BE2C (cell line): ENCODE measurements around the gene KIAA1614.

Experiments
- DNase-seq: peaks from one replicate; pipeline ENCODE4 v3.0.0-alpha.2; 2020
- H3K27me3 ChIP-seq: fragments of 250-450 bp; sonication (Bioruptor Pico); 2 replicates; pipeline ENCODE4 v1.5.1; 2020; ENCODE audit warnings: mild to moderate bottlenecking
- H3K36me3 ChIP-seq: fragments of 250-450 bp; sonication (Bioruptor Pico); 2 replicates; pipeline ENCODE4 v1.5.1; 2020; ENCODE audit warnings: mild to moderate bottlenecking
- H3K4me1 ChIP-seq: fragments of 250-450 bp; sonication (Bioruptor Pico); 2 replicates; pipeline ENCODE4 v1.5.1; 2020
- H3K4me3 ChIP-seq: 2 replicates; pipeline ENCODE4 v1.5.1; 2011; ENCODE audit warnings: low read depth, low read length
- H3K9me3 ChIP-seq: fragments of 250-450 bp; sonication (Bioruptor Pico); 2 replicates; pipeline ENCODE4 v1.5.1; 2020
- CTCF ChIP-seq: IDR thresholded peaks from 2 replicates; pipeline ENCODE4 v1.5.1; 2012; ENCODE audit warnings: mild to moderate bottlenecking, low read depth, low read length

Gene KIAA1614

DNA sequence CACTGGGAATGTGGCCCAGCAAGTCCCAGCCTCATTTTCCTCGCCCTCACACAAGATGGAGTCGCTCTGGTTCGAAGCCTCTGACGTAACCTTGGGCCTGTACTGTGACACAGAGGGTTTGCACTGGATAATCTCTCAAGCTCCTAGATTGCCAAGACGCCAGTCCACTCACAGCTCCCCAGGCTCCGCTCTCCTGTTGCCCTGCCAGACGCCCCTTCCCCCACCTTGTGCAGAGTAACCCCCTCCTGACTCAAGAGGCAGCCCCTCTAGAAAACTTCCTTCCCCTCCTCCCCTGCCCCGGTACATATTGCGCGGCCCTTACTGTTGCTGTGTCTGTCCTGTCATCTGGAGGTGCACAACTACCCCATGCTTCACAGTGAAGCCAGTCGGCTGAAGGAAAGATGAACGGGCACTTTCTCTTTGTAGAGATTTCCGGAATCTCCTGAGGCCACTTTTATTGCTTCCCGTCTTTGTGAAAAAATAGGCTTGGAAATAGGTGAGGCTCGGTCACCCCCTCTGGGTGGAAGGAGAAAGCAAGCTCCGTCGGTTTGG, 981 bp upstream of the KIAA1614 start:
- Histone ChIP-seq H3K4me3 (no peak overlapping the region), H3K4me1 (no peaks in the 10 kb centered on the region), H3K36me3 (no peaks in the 10 kb centered on the region), H3K27me3 (no peaks in the 10 kb centered on the region), H3K9me3 (no peaks in the 10 kb centered on the region)
- no peak for DNase-seq
- TF ChIP-seq CTCF: no peak

DNA sequence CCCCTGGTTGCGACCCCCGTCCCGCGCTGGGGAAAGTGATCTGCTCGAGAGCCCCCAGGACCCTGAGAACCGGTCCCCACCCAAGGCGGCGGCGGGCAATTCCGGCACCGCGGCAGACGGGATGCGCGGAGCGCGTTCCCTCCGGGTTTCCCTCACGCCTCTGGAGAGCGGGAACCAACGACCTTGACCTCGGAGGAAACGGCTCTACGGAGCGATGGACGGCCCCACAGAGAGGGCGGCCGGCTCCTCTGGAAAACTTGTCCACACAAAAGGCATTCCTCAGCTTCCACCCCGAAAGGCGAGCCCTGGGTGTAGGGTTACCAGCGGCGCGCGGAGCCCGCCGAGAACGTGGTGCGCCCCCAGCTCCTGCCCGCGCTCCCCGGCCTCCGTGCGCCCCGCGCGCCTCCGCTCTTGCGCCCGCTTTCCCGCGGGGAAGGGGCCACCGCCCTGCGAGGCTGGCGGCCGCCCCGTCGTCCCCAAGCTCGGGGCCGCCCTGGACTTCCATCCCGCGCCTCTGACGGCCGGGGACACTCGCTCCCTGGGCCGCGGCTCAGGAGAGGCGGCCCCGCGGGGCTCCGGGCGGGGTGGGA, 391 bp upstream of the KIAA1614 start:
- no peaks in the 10 kb centered on the region for H3K4me1 ChIP-seq
- no peaks in the 10 kb centered on the region for H3K9me3 ChIP-seq
- H3K4me3 ChIP-seq: no peak overlapping the region
- H3K36me3 ChIP-seq: no peaks in the 10 kb centered on the region
- no peak for DNase-seq
- no peak for TF ChIP-seq CTCF
- H3K27me3 ChIP-seq: no peaks in the 10 kb centered on the region

GRCh38 chr1:180915426-180915965, 2.8 kb downstream of the KIAA1614 start:
- no peaks in the 10 kb centered on the region for H3K36me3 ChIP-seq
- no peaks in the 10 kb centered on the region; the same call in 1 of the 2 replicates for H3K4me1 ChIP-seq
- no peak for DNase-seq
- H3K27me3 ChIP-seq: no peaks in the 10 kb centered on the region
- TF ChIP-seq CTCF: no peak
- H3K9me3 ChIP-seq: no peaks in the 10 kb centered on the region
- H3K4me3 ChIP-seq: no peak overlapping the region

DNA sequence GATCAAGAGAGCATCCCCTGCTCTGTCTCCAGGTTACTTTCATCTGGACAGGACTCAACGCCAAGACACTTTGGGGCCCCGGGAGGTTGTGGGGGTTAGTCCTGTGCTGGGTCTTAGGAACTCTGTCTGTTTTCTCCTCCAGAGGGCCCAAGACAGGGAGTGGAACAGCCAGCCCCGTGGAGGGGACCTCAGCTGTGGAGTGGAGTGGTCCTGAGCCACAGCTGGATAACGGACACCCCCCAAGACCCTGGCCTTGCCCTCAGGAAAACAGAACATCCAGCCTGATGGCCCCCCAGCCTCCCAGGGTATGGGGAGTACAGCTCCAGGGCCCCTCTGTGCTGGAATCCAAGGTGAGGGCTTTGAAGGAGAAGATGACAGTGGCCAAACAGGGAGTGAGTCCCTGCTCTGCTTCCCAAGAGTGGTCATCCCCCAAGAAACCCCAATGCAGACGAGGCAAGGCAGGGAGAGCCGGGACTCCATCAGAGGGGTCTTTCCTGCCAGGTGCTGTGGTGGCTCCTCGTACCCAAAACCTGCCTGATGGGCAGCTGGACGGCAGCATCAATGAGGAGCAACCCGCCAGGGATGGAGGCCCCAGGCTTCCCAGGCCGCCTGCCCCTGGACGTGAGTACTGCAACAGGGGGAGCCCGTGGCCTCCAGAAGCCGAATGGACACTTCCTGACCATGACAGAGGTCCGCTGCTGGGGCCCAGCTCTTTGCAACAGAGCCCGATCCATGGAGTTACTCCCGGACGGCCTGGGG, 3.5 kb downstream of the KIAA1614 start:
- H3K27me3 ChIP-seq: no peaks in the 10 kb centered on the region
- no peak for DNase-seq
- no peaks in the 10 kb centered on the region for H3K9me3 ChIP-seq
- no peak for TF ChIP-seq CTCF
- no peak overlapping the region for H3K4me3 ChIP-seq
- H3K36me3 ChIP-seq: no peaks in the 10 kb centered on the region
- no peaks in the 10 kb centered on the region; the same call in 1 of the 2 replicates for H3K4me1 ChIP-seq

- no peak for DNase-seq
- Histone ChIP-seq H3K4me3 (no peak overlapping the region), H3K4me1 (no peaks in the 10 kb centered on the region; the same call in 1 of the 2 replicates), H3K27me3 (no peaks in the 10 kb centered on the region), H3K36me3 (no peaks in the 10 kb centered on the region), H3K9me3 (no peaks in the 10 kb centered on the region)
- TF ChIP-seq CTCF: no peak
Measured at GRCh38 chr1:180916771-180917170, 4.1 kb downstream of the KIAA1614 start.
